Mucosa of stomach (tissue), 1 donor: Measurements from ENCODE around the gene TOMM20L.
"Not testable (repeated sequence)": the region's sequence is repeated elsewhere in the genome, so short reads cannot be mapped to it uniquely, and the experiment has no call there.

Experiments used
- H3K27me3 ChIP-seq: one replicate; pipeline ENCODE4 v1.7.0; 2013; ENCODE audit warnings: mild to moderate bottlenecking, low read length; ENCODE audit not compliant: control insufficient read depth, insufficient read depth
- H3K36me3 ChIP-seq: one replicate; pipeline ENCODE4 v1.7.0; 2013; ENCODE audit warnings: low read length; ENCODE audit not compliant: control insufficient read depth, insufficient read depth
- H3K4me1 ChIP-seq: one replicate; pipeline ENCODE4 v1.7.0; 2013; ENCODE audit warnings: mild to moderate bottlenecking, low read length; ENCODE audit not compliant: control insufficient read depth, insufficient read depth
- H3K4me3 ChIP-seq: one replicate; pipeline ENCODE4 v1.7.0; 2013; ENCODE audit warnings: low read length
- H3K9ac ChIP-seq: one replicate; pipeline ENCODE4 v1.7.0; 2013; ENCODE audit warnings: mild to moderate bottlenecking, low read length, moderate library complexity
- H3K9me3 ChIP-seq: one replicate; pipeline ENCODE4 v1.7.0; 2013; ENCODE audit warnings: mild to moderate bottlenecking, low read length, moderate library complexity; ENCODE audit not compliant: control insufficient read depth
- donor health status: Pancreatic carcinoma.

The TOMM20L gene

DNA sequence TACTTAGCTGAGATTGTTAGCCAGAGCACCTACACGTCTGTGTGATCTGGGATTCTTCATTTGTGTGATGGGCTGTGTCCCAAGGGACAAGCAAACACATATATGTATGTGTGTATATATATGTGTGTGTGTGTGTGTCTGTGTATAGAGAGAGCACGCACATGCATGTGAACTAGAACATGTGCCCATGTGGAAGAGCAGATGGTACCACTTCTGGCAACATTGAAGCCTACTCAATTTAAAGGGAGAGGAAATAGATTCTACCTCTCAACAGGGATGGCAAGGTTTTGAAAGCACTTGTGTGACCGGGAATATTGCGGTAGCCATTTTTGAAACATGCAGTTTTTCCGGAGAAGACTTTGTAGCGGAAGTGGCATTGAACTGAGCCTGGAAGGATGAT is 1.4 kb downstream of the TOMM20L start:
- Histone ChIP-seq H3K27me3 (no peaks in the 10 kb centered on the region), H3K4me1 (peaks cover 10% of the 10 kb centered on the region)

DNA sequence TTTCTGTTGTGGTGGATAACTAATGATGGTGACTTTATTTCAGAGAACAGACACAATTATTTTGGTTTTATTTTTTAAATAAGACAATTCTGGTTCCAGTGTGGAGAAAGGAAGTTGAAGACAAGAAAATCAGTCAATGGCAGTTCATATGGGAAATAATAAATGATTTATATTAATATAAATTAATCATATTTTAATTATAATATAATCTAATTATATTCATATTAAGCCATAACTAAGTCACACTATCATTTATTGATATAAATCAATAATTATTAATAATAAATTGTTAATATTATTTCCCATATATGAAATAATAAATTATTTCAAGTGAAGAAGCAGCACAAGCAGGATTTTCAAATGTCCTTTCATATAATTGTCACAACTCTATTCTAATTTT is 2.8 kb downstream of the TOMM20L start:
- no peaks in the 10 kb centered on the region for H3K9me3 ChIP-seq
- H3K9ac ChIP-seq = no peak overlapping the region
- H3K27me3 ChIP-seq = no peaks in the 10 kb centered on the region
- no peaks in the 10 kb centered on the region for H3K36me3 ChIP-seq
- H3K4me3 ChIP-seq = no peak overlapping the region
- peaks cover 10% of the 10 kb centered on the region for H3K4me1 ChIP-seq

More for the DNA sequence above, 1.4 kb downstream of the TOMM20L start:
- H3K36me3 ChIP-seq = no peaks in the 10 kb centered on the region
- H3K4me3 ChIP-seq = no peak overlapping the region
- no peak overlapping the region for H3K9ac ChIP-seq
- no peaks in the 10 kb centered on the region for H3K9me3 ChIP-seq

DNA sequence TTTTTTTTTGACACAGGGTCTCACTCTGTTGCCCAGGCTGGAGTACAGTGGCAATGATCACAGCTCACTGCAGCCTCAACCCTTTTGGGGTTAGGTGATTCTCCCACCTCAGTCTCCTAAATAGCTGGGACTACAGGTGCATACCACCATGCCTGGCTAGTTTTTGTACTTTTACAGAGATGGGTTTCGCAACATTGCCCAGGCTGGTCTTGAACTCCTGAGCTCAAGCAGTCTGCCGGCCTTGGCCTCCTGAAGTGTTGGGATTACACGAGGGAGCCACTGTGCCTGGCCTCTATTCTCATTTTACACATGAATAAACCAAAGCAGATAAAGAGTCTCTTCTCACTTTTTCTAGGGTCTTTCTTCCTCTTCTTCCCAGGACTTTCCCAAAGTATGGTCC is 3.2 kb downstream of the TOMM20L start:
- H3K4me1 ChIP-seq = peaks cover 10% of the 10 kb centered on the region

DNA sequence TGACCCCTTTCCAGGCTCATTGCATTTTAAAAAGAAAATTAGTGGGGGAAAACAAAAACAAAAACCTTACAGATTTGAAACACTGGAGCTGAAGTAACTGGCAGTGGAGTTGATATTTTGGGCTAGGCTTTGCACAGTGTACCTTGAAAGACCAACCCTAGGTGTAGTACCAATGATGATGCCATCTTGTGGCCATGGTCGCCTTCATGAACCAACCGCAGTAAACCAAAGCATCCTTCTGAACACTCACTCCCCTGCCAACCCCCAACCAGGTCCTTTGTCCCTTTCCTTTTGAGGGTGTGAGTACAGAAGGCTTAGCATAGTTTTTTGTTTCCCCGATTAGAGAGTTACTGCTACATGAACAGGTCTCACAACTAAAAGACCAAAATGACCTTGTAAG is 5.9 kb downstream of the TOMM20L start:
- H3K36me3 ChIP-seq = no peaks in the 10 kb centered on the region
- H3K9me3 ChIP-seq = no peaks in the 10 kb centered on the region
- H3K4me3 ChIP-seq = no peak overlapping the region
- H3K4me1 ChIP-seq = peaks cover 3% of the 10 kb centered on the region
- no peaks in the 10 kb centered on the region for H3K27me3 ChIP-seq
- no peak overlapping the region for H3K9ac ChIP-seq

More for the DNA sequence above, 3.2 kb downstream of the TOMM20L start:
- Histone ChIP-seq H3K4me3 (no peak overlapping the region), H3K9ac (no peak overlapping the region), H3K9me3 (no peaks in the 10 kb centered on the region), H3K27me3 (no peaks in the 10 kb centered on the region), H3K36me3 (no peaks in the 10 kb centered on the region)

DNA sequence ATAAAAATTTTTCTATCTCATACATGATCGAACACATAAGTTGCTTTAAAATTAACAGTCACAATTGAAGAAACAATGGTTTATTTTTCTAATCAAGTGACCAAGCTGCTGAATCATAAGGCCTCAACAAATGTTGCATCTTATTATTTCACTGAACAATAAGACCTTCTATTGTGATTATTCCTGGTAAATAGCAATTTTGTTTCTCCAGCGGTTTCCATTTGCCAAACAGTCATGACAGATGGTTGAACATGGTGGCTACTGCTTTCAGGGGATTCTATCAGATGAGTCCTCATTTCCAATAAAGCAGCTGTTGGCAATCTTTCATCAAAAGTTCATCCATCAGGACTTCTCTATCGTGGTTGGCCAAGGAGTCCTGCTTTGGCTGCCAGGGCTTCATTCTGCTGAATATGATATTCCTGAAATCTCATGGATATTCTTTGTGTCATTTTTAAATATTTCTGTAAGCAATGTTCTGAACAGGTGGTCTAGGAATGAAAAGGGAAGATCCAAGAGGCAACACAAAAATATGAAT is 13.0 kb downstream of the TOMM20L start:
- Histone ChIP-seq H3K36me3 (no peaks in the 10 kb centered on the region), H3K9ac (no peak overlapping the region), H3K9me3 (no peaks in the 10 kb centered on the region), H3K4me1 (no peaks in the 10 kb centered on the region), H3K27me3 (no peaks in the 10 kb centered on the region), H3K4me3 (no peak overlapping the region)

DNA sequence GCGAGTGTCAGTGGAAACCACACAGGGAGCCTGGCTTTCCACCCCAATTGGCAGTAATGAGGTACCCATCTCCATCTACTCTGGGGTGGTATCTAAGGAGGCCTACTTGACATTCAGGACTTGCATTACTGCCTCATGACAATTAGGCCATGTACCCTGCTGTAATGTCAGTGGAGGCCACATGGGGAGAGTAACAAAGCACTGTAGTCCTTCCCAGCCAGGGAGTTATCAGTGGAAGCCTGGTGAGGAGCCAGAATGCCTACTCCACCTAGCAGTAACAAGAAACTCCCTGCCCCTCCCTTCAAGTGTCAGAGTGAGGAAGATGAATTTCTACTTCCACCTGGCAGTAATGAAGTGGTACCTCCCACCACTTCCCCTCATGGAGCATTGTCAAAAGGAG is 19.1 kb downstream of the TOMM20L start:
- Histone ChIP-seq H3K36me3 (peaks cover 3% of the 10 kb centered on the region), H3K4me1 (peaks cover 5% of the 10 kb centered on the region), H3K4me3 (no peak overlapping the region), H3K27me3 (no peaks in the 10 kb centered on the region), H3K9ac (no peak overlapping the region), H3K9me3 (no peaks in the 10 kb centered on the region)

DNA sequence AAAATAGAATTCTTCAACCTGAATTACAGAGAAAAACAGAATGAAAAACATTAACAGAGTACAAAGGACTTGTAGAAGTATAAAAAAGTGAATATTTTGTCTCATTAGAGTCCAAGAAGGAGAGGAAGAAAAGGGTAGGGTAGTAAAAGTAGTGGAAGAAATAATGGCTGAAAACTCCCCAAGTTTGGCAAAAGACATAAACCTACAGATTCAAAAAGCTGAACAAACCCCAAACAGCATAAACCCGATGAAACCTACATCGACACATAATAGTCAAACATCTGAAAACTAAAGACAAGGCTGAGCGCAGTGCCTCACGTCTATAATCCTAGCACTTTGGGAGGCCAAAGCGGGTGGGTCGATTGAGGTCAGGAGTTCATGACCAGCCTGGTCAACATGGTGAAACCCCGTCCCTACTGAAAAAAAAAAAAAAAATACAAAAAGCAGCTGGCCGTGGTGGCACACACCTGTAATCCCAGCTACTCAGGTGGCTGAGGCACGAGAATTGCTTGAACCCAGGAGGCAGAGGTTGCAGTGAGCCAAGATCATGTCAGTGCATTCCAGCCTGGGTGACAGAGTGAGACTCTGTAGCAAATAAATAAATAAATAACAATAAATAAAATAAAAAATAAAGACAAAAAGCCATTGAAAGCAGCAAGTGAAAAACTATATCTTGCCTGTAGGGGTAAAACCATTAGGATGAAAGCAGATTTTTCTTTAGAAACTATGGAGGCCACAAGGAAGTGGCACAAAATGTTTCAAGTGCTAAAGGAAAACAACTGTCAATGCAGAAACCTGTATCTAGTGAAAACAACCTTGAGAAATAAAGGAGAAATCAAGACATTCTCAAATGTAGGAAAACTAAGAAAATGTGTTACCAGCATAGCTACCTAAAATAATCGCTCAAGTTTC is 20.2 kb downstream of the TOMM20L start:
- Histone ChIP-seq H3K9me3 (no peaks in the 10 kb centered on the region), H3K36me3 (peaks cover 3% of the 10 kb centered on the region), H3K4me1 (peaks cover 5% of the 10 kb centered on the region), H3K27me3 (no peaks in the 10 kb centered on the region), H3K9ac (no peak overlapping the region), H3K4me3 (no peak overlapping the region)

DNA sequence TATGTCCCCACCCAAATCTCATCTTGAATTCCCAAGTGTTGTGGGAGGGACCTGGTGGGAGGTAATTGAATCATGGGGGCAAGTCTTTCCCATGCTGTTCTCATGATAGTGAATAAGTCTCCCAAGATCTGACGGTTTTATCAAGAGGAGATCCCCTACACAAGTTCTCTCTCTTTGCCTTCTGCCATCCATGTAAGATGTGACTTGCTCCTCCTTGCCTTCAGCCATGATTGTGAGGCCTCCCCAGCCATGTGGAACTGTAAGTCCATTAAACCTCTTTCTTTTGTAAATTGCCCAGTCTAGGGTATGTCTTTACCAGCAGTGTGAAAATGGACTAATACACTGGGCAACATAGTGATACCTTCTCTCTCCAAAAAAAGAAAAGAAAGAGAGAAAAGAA is 21.2 kb downstream of the TOMM20L start:
- H3K4me3 ChIP-seq, H3K9ac ChIP-seq, H3K4me1 ChIP-seq, H3K9me3 ChIP-seq, H3K27me3 ChIP-seq, H3K36me3 ChIP-seq: not testable (repeated sequence)

DNA sequence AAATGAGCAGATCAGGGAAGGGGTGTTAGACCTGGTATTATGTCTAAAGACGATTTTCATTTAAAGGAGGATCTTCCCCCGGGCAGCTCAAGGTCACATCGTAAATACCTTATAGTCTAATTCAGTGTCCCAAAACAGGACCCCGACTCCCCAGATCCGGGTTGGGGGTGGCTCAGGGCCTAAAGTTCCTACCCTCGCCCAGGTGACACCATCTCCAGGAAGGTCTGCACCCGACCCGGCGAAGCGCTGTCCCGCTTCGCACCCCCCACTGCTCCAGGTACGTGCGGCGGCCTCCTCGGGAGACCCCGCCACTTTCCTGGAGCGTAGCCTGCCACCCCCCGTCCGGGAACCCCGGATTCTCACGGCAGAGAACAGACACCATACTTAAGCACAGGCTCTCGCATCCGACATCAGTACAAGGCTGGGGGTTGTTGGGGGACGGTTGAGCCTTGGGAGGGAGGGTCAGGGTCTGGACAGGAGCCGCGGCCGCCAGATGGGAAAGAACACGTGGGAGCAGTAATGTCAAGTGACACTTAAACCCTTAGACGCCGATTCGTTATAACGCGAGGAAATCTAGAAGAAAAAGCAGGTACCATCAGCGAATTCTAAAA is 31.0 kb downstream of the TOMM20L start:
- peak overlapping the region; percentile 73 for H3K4me3 ChIP-seq
- no peaks in the 10 kb centered on the region for H3K27me3 ChIP-seq

DNA sequence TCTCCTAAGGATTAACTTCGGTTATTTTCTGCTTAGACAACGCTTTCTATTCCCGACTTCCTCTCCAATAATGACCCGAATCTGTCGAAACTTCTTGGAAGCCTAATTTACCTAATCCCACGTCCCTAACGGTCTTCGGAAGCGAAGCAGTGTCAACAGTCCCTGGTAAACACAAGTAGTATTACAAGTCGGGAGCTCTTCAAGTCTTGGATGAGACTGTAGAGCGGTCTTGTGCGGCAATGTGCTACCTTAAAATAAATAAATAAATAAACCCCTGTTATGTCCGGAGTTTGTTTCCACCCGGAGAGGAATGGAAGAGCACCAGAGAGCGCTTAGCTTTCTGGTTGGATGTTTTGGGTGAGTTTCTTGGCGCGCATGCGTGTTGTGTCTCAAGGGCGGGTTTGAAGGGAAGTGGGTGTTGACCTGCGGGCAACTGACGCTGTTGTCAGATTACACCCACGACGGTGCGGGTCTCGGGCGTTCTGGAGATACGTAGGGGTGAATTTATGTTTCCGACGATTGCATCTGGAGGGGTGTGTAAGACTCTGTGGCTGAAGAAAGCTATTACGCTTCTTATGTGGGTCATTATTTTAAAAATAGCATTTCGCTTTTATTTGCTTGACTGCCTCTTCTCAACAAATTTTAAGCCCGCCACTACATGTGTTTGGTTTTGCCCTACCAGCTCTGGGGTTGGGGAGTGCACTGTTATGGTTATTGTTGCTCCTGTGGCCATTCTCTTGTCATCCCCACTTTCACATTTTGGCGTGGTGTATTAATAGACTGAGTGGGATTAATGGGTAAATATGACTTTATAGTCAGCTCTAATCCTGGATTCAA is 31.8 kb downstream of the TOMM20L start, which contains the start of the genes KIAA0586 and TIMM9:
Gene KIAA0586, plus strand, starts transcription at position 439 of the 837 bp plus-strand sequence. CDS start 546 bp downstream, outside the sequence.
Gene TIMM9, minus strand, starts transcription at position 251 of the 837 bp plus-strand sequence. CDS start 15,586 bp downstream, outside the sequence.
- H3K36me3 ChIP-seq = no peaks in the 10 kb centered on the region

More for the DNA sequence above, 31.0 kb downstream of the TOMM20L start:
- Histone ChIP-seq H3K36me3 (no peaks in the 10 kb centered on the region), H3K9ac (peak overlapping the region; percentile 95), H3K9me3 (no peaks in the 10 kb centered on the region), H3K4me1 (peaks cover 3% of the 10 kb centered on the region)

DNA sequence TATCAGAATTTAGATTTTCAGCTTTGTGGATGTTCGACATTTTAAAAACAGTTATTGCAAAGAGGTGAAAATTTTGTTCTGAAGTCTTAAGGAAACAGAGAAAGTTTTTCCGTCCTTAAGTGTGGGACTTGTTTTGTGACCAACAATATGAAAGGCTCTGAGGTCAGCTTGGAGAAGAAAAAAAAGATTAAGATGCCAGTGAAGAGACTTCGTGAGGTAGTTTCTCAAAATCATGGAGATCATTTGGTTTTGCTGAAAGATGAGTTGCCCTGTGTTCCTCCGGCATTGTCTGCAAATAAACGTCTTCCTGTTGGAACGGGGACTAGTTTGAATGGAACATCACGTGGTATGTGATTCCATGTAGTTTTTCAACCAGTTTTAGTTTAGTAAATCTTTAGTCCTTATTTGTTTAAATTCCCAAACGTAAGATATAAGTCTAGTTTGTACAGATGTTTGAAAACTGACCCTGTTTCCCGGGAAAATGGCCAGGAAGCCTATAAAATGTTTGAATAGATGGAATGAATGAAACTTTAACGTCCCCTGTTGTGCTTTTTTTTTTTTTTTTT is 32.5 kb downstream of the TOMM20L start:
- H3K36me3 ChIP-seq = no peaks in the 10 kb centered on the region
- no peaks in the 10 kb centered on the region for H3K9me3 ChIP-seq
- peak overlapping the region; percentile 95 for H3K9ac ChIP-seq
- peaks cover 3% of the 10 kb centered on the region for H3K4me1 ChIP-seq
- peak overlapping the region; percentile 73 for H3K4me3 ChIP-seq
- no peaks in the 10 kb centered on the region for H3K27me3 ChIP-seq

More for the DNA sequence above, 31.8 kb downstream of the TOMM20L start, which contains the start of the genes KIAA0586 and TIMM9:
- Histone ChIP-seq H3K27me3 (no peaks in the 10 kb centered on the region), H3K9ac (peak within 1 kb of the TSS; percentile 95), H3K4me3 (peak within 1 kb of the TSS; percentile 73), H3K4me1 (peaks cover 3% of the 10 kb centered on the region), H3K9me3 (no peaks in the 10 kb centered on the region)
